MG63 (cell line): ENCODE results near the gene PAOX. TPM values are rescaled to one million over a fixed set of nuclear protein-coding genes. Genes with fewer than 3 reads are reported as not detected.
"Not testable (repeated sequence)": the region's sequence is repeated elsewhere in the genome, so short reads cannot be mapped to it uniquely, and the experiment has no call there.

ENCODE experiments used
- DNase-seq: peaks from one replicate; pipeline ENCODE4 v3.0.0-alpha.2; 2020
- H3K27me3 ChIP-seq: fragments of 250-450 bp; sonication (Bioruptor Pico); 2 replicates; pipeline ENCODE4 v1.5.1; 2020; ENCODE audit warnings: mild to moderate bottlenecking, moderate library complexity
- H3K36me3 ChIP-seq: fragments of 250-450 bp; sonication (Bioruptor Pico); 2 replicates; pipeline ENCODE4 v1.5.1; 2020; ENCODE audit warnings: mild to moderate bottlenecking, moderate library complexity
- H3K4me3 ChIP-seq: fragments of 250-450 bp; sonication (Bioruptor Pico); 2 replicates; pipeline ENCODE4 v1.5.1; 2020; ENCODE audit warnings: mild to moderate bottlenecking, moderate library complexity
- H3K9me3 ChIP-seq: fragments of 250-450 bp; sonication (Bioruptor Pico); 2 replicates; pipeline ENCODE4 v1.5.1; 2020; ENCODE audit warnings: mild to moderate bottlenecking, moderate library complexity
- total RNA-seq: library from RNA; depleted of rRNA; stranded (reverse); fragments of >200 nt; shearing (Covaris generic); gene quantifications from 2 replicates; pipeline ENCODE4 v1.2.3, GENCODE V29; 2014; ENCODE audit warnings: low replicate concordance

The PAOX gene
- total RNA-seq, 1 experiment from 2014 or later = 0.66 TPM

DNA sequence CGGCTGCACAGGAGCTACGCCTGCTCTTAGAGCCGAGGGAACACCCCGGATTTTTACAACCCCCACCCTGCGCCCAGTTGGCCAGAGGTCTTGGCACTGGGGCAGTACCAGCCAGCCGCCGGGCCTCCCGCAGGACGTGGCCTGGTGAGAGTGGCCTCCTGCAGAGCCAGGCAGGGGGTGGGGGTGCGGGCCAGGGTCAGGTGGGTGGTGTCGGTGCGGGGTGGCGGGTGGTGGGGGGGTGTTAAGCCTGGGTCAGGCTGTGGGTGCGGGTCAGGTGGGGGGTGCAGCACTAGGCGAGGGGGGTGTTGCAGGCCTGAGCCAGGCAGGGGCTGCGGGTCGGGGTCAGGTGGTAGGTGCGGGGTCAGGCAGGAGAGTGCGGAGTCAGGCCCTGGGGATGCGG lies 6.6 kb upstream of the PAOX start:
- peak; percentile 33 for DNase-seq
- Histone ChIP-seq H3K27me3 (no peaks in the 10 kb centered on the region), H3K4me3 (peak overlapping the region; percentile 38), H3K36me3 (peaks cover 28% of the 10 kb centered on the region), H3K9me3 (no peaks in the 10 kb centered on the region)

DNA sequence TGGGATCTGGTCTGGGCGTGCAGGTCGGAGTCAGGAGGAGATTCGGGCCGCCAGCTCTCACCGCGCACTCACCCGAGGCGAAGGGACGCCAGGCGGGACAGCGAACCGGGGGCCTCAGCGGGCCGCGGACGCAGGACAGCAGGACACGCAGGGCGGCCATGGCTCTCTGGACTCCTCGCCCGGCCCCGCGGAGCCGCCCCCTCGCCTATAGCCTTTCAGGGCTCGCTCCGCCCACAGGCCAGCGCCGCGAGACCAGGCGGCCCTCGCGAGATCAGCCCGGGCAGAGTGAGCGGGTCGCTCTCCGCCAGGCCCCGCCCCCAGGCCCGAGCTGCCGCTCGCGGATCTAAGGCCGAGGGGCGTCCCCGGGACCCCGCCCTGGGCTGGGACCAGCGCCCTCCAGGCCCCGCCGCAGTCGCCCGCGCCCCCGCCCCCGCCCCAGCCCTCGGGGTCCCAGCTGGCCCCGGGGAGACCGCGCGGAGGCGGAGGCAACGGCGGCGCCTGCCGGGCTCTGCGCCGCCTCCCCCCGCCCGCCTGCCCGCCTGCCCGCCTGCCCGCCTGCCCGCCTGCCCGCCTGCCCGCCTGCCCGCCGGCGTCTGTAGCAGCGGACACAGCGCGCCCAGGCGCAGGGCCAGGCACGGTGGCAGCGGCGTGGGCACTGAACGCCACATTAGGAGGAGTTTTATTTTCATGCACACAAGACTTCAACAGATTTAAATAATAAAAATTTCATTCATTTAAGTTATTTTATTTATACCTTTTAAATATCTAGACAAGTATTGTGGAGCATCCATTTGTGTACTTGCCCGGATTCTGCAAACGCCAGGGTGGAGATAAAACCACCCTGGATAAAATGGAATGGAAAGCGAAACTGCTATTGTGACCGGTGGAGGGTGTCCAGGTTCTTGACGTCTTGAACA lies 5.6 kb upstream of the PAOX start, which contains the start of gene ECHS1:
TSS of gene ECHS1 (minus strand) at position 181 of the 917 bp plus-strand sequence. CDS start at position 160, 21 bp downstream.
- peaks cover 25% of the 10 kb centered on the region for H3K36me3 ChIP-seq

DNA sequence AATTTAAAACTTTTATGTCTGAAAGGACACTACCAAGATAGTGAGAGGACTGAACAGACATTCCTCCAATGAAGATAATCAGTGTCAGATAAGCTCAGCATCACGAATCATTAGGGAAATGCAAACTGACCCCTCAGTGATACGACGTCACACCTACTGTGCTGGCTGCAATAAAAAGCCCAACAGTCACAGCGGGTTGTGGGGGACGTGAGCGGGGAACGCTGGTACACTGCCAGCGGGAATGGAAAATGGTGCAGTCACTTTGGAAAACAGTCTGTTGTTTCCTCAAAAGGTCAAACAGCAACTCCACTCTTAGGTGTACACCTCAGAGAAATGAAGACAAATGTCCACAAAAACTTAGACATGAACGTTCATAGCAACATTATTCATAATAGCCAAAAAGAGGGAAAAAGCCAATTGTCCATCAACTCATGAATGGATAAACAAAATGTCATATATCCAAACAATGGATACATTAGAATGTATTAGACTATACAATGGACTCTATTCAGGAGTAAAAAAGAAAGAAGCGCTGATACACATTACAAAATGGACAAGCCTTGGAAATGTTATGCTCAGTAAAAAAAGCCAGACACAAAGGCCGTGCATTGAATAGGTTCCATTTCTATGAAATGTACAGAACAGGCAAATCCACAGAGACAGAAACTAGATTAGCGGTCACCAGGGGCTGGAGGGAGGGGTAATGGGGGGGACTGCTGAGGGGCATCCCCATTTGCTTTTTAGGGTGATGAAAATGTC lies 3.5 kb upstream of the PAOX start:
- no peak for DNase-seq
- H3K36me3 ChIP-seq = peaks cover 8% of the 10 kb centered on the region
- no peaks in the 10 kb centered on the region for H3K27me3 ChIP-seq
- no peak overlapping the region for H3K4me3 ChIP-seq
- no peaks in the 10 kb centered on the region for H3K9me3 ChIP-seq

More for the DNA sequence above, 5.6 kb upstream of the PAOX start, which contains the start of gene ECHS1:
- Histone ChIP-seq H3K9me3 (no peaks in the 10 kb centered on the region), H3K27me3 (no peaks in the 10 kb centered on the region), H3K4me3 (peak within 1 kb of the TSS; percentile 76)
- peak; percentile 95 for DNase-seq

DNA sequence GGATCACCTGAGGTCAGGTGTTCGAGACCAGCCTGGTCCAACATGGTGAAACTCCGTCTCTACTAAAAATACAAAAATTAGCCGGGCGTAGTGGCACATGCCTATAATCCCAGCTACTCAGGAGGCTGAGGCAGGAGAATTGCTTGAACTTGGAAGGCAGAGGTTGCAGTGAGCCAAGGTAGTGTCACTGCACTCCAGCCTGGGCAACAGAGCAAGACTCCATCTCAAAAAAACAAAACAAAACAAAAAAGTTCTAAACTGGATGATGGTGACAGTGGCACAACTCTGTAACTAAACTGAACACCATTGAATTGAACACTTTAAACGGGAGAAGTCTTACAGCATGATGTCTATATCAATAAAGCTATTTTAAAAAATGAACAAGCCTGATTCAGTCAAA lies 2.9 kb upstream of the PAOX start:
- not testable (repeated sequence) for H3K9me3 ChIP-seq, H3K27me3 ChIP-seq, DNase-seq, H3K4me3 ChIP-seq, H3K36me3 ChIP-seq

DNA sequence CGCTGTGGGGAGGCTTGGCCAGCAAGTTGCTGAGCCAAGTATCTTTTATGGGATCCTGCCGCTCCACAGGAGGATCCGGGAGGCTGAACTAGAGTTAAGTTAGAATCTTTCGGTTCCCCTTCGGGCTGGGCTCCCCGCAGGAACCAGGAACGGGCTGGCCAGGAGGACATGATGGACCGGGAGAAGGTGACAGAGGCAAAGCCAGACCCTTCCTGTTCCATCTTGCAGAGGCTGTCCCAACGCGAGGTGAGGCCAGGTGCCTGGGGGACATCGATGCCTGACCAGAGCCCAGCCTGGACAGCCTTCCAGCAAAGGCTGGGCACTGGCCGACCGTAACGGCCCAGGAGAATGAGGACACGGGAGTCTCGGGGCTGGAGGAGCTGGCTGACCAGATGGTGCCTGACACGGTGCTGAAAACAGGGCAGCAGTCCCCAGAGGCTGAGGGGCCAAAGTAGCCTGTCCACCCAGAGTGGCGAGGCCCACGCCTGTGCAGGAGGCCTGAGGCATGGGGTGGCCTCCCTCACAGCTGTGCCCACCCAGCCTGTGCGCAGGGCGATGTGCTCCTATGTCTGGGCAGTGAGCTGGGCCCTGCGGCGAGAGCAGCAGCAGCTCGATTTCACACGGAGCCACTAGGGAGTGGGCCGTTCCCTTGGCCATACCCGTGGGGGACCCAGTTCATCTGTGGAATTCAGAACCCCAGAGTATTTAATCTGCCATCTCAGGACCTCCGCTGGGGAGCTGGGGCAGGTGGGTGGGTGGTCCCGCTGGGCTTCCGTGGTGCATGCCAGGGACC lies 1.8 kb upstream of the PAOX start:
- H3K9me3 ChIP-seq = no peaks in the 10 kb centered on the region
- H3K27me3 ChIP-seq = no peaks in the 10 kb centered on the region
- H3K4me3 ChIP-seq = no peak overlapping the region
- DNase-seq = no peak
- H3K36me3 ChIP-seq = no peaks in the 10 kb centered on the region

DNA sequence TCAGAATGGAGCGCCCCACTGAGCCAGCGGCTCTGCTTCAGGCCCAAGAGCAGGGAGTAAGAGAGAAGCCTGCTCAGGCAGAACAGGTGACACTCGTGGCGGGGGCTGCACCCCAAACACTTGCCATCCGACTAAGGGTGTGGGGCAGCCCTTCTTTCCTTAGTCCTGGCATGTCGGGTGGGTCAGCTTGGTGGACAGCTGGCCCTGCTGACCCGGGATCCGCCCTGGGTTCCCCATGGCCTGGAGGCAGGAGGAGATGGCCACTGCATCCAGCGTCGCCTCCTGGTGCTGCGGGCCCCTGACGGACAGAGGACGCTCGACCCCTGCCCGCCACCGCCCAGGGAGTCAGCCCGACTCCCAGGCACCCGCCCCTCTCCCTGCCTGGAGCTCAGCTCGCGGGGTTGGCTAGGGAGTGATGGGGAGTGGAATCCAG lies 1.2 kb upstream of the PAOX start:
- Histone ChIP-seq H3K36me3 (no peaks in the 10 kb centered on the region), H3K4me3 (peak overlapping the region; percentile 60), H3K9me3 (no peaks in the 10 kb centered on the region), H3K27me3 (no peaks in the 10 kb centered on the region)
- no peak for DNase-seq

DNA sequence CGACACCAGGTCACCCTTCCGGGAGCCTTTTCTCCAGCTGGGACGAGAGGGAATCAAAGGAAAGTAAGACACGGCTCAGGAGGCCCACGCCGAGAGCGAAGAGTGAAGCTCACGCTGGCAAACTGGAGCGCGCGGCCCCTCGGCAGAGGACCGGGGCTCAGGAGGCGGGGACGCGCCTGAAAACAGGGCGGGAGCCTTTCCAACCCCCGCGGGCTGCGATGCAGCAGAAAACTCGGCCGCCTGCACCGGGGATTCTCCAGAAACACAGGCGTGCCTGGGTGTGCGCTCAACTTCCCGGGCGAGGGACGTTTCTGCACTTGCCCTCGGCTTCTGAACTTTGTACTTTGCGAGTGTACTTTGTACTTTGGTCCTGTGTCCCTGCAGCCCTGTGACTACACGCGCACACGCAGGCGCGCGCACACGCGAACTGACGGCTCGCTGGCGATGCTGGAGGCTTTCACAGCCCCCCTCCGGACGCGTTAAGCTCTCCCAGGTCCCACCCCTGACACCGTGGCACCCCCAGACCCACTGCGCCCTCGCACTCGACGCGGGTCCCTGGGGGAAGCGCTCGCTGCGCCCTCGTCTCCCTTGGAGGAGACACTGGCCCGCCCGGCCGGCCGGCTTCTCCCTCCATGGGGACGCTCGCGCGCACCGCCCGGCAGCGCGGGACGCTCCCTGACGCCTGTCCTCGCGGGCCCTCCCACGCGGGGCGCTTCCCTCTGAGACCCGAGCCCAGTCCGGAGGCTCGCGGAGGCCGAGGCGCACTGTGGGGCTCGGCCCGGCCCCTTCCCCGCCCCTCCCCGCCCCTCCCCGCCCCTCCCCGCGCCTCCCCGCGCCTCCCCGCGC lies 588 bp upstream of the PAOX start:
- Histone ChIP-seq H3K27me3 (no peaks in the 10 kb centered on the region), H3K36me3 (no peaks in the 10 kb centered on the region), H3K9me3 (no peaks in the 10 kb centered on the region), H3K4me3 (peak overlapping the region; percentile 60)
- DNase-seq = peak; percentile 51

DNA sequence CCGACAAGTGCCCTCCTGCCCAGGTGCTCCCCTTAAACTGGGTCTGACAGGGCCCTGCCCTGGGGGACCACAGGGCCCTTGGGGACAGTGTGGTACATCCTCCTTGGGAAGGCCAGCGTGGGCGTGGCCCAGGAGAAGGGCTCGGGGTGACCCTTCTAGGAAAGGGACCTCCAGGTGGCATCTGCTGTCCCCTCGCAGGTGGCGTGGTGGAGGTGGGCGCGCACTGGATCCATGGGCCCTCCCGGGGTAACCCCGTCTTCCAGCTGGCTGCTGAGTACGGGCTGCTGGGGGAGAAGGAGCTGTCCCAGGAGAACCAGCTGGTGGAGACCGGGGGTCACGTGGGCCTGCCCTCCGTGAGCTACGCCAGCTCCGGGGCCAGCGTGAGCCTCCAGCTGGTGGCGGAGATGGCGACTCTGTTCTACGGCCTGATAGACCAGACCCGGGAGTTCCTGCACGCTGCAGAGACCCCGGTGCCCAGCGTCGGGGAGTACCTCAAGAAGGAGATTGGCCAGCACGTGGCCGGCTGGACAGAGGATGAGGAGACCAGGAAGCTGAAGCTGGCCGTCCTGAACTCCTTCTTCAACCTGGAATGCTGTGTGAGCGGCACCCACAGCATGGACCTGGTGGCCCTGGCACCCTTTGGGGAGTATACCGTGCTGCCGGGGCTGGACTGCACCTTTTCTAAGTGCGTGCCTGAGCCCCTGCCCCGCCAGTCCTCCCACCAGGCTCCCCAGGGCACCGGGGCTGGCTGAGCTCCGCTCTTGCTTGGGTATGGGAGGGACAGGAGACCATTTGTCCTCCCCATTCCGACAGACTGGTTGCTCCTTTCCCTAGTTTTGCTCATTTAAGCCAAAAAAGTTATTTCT lies 972 bp downstream of the PAOX start:
- no peaks in the 10 kb centered on the region for H3K9me3 ChIP-seq
- H3K4me3 ChIP-seq = no peak overlapping the region
- no peak for DNase-seq
- H3K36me3 ChIP-seq = no peaks in the 10 kb centered on the region
- no peaks in the 10 kb centered on the region for H3K27me3 ChIP-seq

DNA sequence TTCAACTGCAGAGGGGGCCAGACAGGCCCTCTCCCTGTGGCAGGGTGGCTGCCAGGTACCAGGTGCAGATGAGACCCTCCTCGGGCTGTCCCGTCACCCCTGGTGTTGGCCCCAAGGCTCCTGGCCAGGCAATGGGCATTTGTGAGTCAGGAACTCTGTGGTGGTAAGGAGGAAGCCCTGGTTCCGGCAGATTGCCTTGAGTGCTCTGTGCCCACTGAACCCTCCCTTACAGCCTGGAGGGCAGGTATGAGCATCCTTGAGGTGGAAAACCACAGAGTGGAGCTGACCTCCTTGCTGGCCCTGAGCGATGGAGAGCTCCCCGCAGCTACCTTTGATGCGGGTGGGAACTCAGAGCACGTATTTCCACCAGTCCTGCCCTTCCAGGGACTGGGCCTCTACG lies 2.0 kb downstream of the PAOX start:
- H3K36me3 ChIP-seq = no peaks in the 10 kb centered on the region
- no peak overlapping the region for H3K4me3 ChIP-seq
- DNase-seq = no peak
- no peaks in the 10 kb centered on the region for H3K9me3 ChIP-seq
- no peaks in the 10 kb centered on the region for H3K27me3 ChIP-seq

DNA sequence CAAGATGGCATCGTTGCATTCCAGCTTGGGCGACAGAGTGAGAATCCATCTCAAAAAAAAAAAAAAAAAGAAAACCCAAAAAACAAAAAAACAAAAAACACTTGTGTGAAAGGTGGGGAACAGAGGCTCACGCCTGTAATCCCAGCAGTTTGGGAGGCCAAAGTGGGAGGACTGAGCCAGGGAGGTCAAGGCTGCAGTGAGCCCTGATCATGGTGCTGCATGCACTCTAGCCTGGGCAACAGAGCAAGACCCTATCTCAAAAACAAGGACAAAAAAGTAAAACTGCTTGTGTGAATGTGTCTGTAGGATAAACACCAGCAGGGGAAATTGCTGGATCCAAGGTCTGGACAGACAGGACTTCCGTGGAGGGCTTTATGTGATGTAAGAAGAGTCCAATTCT lies 4.5 kb downstream of the PAOX start:
- Histone ChIP-seq H3K4me3 (no peak overlapping the region), H3K36me3 (no peaks in the 10 kb centered on the region), H3K27me3 (no peaks in the 10 kb centered on the region), H3K9me3 (no peaks in the 10 kb centered on the region)
- DNase-seq = no peak

DNA sequence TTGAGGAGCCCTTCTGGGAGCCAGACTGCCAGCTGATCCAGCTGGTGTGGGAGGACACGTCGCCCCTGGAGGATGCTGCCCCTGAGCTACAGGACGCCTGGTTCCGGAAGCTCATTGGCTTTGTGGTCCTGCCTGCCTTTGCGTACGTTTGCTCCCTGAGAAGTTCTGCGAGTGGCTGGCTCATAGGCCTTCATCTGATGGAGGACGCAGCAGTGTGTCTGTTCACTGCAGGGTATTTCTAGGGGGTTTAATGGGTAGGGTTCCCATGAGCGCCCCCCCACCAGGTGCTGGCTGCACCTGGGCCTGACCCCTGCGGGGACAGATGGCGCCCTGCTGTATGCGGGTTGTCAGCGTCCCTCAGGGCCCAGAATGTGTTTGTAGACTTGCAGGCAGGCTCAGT lies 5.0 kb downstream of the PAOX start:
- Histone ChIP-seq H3K9me3 (no peaks in the 10 kb centered on the region), H3K36me3 (no peaks in the 10 kb centered on the region), H3K4me3 (no peak overlapping the region), H3K27me3 (no peaks in the 10 kb centered on the region)
- DNase-seq = no peak

DNA sequence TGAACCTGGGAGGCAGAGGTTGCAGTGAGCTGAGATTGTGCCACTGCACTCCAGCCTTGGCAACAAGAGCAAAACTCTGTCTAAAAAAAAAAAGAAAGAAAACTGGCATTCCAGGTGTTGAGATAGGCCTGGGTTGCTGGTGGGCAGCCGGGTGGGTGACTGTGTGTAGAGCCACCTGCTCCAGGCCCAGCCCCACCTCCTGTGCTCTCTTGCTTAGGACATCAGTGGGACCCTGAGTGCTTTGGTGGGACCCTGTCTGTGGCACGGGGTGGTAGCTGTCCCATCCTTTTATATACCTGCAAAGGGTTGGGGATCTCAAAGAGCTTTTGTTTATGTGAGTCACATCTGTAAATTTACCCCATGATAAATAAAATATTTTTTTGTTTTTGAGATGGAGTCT lies 6.2 kb downstream of the PAOX start:
- H3K9me3 ChIP-seq = no peaks in the 10 kb centered on the region
- H3K36me3 ChIP-seq = no peaks in the 10 kb centered on the region
- no peaks in the 10 kb centered on the region for H3K27me3 ChIP-seq
- no peak for DNase-seq
- H3K4me3 ChIP-seq = no peak overlapping the region

DNA sequence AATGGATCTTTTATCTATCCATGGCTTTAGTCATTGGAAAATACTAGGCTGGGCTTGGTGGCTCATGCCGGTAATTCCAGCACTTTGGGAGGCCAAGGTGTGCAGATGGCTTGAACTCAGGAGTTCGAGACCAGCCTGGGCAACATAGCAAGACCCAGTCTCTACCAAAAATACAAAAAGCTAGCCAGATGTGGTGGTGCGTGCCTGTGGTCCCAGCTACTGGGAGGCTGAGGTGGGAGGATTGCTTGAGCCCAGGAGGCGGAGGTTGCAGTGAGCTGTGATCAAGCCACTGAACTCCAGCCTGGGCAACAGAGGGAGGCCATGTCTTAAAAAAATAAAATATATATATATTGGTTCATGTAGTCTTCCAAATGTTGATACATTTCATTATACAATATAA lies 7.9 kb downstream of the PAOX start:
- H3K4me3 ChIP-seq, DNase-seq, H3K27me3 ChIP-seq, H3K36me3 ChIP-seq, H3K9me3 ChIP-seq: not testable (repeated sequence)

DNA sequence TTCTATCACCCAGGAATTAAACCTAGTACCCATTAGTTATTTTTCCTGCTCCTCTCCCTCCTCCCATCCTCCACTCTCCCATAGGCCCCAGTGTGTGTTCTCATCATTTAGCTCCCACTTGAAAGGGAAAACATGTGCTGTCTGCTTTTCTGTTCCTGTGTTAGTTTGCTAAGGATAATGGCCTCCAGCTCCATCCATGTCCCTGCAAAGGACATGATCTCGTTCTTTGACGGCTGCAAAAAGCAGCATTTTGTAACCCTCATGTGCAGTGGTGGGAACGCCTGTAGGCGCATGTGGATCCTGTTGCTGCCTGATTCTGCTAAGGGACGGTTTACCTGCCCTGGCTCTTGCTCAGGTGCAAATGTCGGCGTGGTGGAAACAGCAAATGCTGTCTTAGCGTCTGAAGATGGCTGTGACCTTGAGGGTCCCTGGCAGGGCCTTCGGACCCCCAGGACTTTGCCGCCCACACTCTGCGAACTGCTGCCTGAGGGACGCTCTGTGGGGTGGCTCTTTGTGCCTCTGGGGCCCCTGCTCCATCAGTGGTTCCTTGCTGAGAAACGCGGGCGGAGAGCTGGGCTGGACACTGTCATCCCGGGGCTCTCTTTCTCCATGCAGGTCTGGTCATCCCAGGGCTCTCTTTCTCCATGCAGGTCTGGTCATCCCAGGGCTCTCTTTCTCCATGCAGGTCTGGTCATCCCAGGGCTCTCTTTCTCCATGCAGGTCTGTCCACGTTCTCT lies 9.3 kb downstream of the PAOX start:
- Histone ChIP-seq H3K4me3 (no peak overlapping the region), H3K9me3 (no peaks in the 10 kb centered on the region), H3K27me3 (no peaks in the 10 kb centered on the region), H3K36me3 (no peaks in the 10 kb centered on the region)
- no peak for DNase-seq
